Epithelial cell of esophagus (primary cell): ENCODE data around the gene RANBP10.

Source experiments
- DNase-seq: peaks from one replicate; pipeline ENCODE4 v3.0.0; 2010; ENCODE audit warnings: low read depth
- H3K4me3 ChIP-seq: 2 replicates; pipeline ENCODE4 v1.5.1; 2011; ENCODE audit warnings: mild to moderate bottlenecking, low read length, control low read depth
- TF ChIP-seq, protein P1 (sequence below): IDR thresholded peaks from 2 replicates; pipeline ENCODE4 v1.5.1; 2011; ENCODE audit warnings: low read depth, mild to moderate bottlenecking, low read length, control low read depth, inconsistent platforms; ENCODE audit not compliant: insufficient read depth; ENCODE audit errors: missing control alignments

Gene RANBP10

DNA sequence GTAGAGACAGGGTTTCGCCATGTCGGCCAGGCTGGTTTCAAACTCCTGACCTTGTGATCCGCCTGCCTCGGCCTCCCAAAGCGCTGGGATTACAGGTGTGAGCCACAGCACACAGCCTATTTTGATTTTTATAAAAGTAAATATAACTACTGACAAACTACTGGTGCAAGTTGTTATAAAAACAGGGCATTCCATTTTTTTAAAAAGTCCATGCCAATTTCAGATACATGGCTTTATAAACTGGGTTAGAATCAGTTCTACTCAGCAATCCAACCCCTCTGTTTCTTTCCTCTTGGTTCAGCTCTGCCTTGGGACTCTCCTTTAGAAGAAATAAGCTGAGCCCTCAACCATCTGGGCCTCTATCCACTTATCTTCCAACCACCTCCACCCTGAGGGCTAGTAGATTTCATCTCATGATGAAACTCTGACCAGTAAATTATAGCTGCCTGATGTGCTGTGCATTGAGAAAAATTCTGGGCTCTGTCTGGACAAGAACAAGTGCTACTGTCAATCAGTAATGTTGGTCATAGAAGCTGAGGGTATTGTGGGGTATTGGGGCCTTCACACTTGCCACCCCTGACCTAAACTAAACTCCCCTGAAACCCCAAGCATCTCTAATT lies 10.2 kb downstream of the RANBP10 start:
- peak; percentile 44 for DNase-seq
- H3K4me3 ChIP-seq: no peak overlapping the region
- TF ChIP-seq, protein P1, sequence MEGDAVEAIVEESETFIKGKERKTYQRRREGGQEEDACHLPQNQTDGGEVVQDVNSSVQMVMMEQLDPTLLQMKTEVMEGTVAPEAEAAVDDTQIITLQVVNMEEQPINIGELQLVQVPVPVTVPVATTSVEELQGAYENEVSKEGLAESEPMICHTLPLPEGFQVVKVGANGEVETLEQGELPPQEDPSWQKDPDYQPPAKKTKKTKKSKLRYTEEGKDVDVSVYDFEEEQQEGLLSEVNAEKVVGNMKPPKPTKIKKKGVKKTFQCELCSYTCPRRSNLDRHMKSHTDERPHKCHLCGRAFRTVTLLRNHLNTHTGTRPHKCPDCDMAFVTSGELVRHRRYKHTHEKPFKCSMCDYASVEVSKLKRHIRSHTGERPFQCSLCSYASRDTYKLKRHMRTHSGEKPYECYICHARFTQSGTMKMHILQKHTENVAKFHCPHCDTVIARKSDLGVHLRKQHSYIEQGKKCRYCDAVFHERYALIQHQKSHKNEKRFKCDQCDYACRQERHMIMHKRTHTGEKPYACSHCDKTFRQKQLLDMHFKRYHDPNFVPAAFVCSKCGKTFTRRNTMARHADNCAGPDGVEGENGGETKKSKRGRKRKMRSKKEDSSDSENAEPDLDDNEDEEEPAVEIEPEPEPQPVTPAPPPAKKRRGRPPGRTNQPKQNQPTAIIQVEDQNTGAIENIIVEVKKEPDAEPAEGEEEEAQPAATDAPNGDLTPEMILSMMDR: no peak

DNA sequence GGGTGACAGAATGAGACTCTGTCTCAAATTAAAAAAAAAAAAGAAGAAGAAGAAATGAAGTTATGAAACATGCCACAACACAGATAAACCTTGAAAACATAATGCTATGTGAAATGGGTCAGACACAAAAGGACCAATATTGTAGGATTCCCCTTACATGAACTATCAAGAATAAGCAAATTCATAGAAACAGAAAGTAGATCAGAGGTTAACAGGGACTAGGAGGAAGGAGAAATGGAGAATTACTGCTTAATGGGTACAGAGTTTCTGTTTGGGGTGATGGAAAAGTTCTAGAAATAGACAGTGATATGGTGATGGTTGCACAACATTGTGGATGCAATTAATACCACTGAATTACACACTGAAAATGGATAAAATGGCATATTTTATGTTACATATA lies 16.3 kb downstream of the RANBP10 start:
- TF ChIP-seq, protein P1: no peak
- no peak overlapping the region for H3K4me3 ChIP-seq
- DNase-seq: no peak

DNA sequence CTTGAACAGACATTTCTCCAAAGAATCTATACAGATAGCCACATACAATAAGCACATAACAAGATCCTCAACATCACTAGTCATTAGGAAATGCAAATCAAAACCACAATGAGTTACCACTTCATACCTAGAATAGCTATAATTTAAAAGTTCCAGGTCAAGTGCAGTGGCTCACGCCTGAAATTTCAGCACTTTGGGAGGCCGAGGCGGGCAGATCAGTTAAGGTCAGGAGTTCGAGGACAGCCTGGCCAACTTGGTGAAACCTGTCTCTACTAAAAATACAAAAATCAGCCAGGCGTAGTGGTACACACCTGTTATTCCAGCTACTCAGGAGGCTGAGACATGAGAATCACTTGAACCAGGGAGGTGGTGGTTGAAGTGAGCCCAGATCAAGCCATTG lies 19.9 kb downstream of the RANBP10 start:
- TF ChIP-seq, protein P1: no peak
- no peak for DNase-seq
- H3K4me3 ChIP-seq: no peak overlapping the region

DNA sequence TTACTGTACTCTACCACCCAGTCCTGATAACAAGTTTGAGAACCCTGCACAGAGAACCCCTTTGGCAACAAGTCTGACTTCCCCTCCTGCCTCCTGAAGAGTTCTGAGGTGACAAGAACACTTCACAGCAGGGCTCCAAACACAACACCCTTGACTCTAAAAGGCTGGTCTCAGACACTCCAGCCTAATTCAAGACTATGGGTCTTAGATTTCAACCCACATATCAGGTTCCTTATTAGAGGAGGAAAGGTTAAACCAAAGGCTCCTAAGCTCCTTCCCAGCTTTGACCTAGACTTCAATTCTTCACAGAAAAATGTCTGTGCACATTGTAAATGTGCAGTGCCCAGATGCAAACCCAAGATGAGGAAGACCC lies 23.0 kb downstream of the RANBP10 start:
- DNase-seq: no peak
- H3K4me3 ChIP-seq: no peak overlapping the region

DNA sequence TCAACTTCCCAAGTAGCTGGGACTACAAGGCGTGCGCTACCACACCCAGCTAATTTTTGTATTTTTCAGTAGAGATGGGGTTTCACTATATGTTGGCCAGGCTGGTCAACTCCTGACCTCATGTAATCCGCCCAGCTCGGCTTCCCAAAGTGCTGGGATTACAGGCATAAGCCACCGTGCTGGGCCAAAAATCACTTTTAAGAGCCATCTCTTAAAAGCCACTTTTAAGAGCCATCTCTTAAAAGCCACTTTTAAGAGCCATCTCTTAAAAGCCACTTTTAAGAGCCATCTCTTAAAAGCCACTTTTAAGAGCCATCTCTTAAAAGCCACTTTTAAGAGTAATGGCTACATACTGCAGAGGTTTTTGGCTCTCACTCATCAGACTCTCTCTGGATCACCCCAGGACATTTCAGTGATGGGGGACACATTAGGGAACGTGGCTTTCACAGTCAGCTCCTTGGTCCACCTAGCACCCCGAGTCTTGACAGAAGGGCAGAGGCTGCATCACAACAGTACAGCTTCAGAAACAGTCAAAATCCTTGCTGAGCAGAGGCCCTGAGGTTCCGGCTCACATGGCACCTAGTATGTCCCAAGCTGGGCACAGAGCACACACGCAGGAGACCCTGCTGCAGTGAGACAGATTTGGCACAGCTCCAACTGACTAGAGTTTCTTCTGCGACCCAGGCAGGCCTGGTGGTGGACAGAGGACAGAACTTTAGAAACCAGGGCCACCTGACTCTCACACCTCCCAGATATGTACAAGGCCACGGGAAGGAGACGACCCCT lies 23.6 kb downstream of the RANBP10 start:
- TF ChIP-seq, protein P1: no peak
- H3K4me3 ChIP-seq: no peak overlapping the region
- no peak for DNase-seq

More for the DNA sequence above, 23.0 kb downstream of the RANBP10 start:
- TF ChIP-seq, protein P1: no peak

DNA sequence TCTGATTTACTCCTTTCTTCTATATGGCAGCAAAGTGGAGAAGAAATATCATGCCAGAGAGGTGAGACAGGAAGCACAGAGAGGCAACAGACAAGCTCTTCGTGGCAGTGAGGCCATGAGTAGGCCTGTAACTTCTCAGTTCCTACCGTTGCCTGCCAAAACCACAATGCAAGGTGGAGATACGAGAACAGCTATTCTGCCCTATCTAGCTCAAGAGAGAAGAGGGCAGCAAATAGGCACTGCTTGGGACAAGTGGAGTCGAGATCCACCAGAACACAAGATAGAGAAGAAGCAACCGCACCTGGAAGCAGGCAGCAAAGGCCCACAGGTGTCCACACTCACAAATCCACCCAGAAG lies 24.8 kb downstream of the RANBP10 start:
- DNase-seq: no peak
- H3K4me3 ChIP-seq: no peak overlapping the region
- TF ChIP-seq, protein P1: no peak
